Measurements from ENCODE around the gene JAG1.

GRCh38 chr20:10707791-10708190 lies 34.0 kb upstream of the JAG1 start:
- TF ChIP-seq CTCF (conservative IDR thresholded peaks at IDR 0.05) (no peak), ZFX (IDR thresholded peaks at IDR 0.05) (no peak)

All from C4-2B (cell line).